T-cell (primary cell): ENCODE measurements around the gene ARHGAP8. TPM values are rescaled to one million over a fixed set of nuclear protein-coding genes. Genes with fewer than 3 reads are reported as not detected.

Experiments
- total RNA-seq, 35 experiments: library from RNA in 6 of 35; stranded (reverse) in 6 of 35; fragments of 120-200 nt in 1 of 35; gene quantifications; one replicate each; pipeline versions ENCODE4 v1.2.1 to v1.2.4 and lab custom pipeline; 2013 to 2026

ARHGAP8 gene
- total RNA-seq, 5 donors from 2014 or later (not counting 1 experiment from before 2014, with no cell fraction given) = 0.59 to 4.7 (median 2.0) TPM

Other genes starting within 250 kb of the ARHGAP8 start
- gene PRR5, start 50.4 kb upstream of the ARHGAP8 start, total RNA-seq = 10 to 100 TPM; 37.0 to 64.0 (median 58.7) TPM